ENCODE data around the gene FABP2. TPM values are rescaled to one million over a fixed set of nuclear protein-coding genes. Genes with fewer than 3 reads are reported as not detected.

FABP2 gene
- total RNA-seq, 1 experiment from 2014 or later, result not detected

GRCh38 chr4:119313237-119313636 is 8.7 kb downstream of the FABP2 start:
- H2AK5ac ChIP-seq (ENCODE audit: insufficient read length, low read length), result no peak overlapping the region
- no peak overlapping the region for H2BK15ac ChIP-seq (ENCODE audit: low read depth, low read length)
- no peak overlapping the region for H3K4ac ChIP-seq (ENCODE audit: low read depth, low read length)

More at GRCh38 chr4:119313237-119313636, 8.7 kb downstream of the FABP2 start:
- no peak overlapping the region for H3K18ac ChIP-seq (ENCODE audit: insufficient read length, low read depth, low read length)
- H3K79me1 ChIP-seq (ENCODE audit: insufficient read depth, low read depth, low read length, poor library complexity, severe bottlenecking), result no peaks in the 10 kb centered on the region
- H3K4me1 Mint-ChIP-seq, result peaks cover 8 to 9% of the 10 kb centered on the region in 2 experiments
- H3K4me1 ChIP-seq (ENCODE audit: insufficient read depth, low read length), result no peaks in the 10 kb centered on the region
- no peak for DNase-seq
- no peak overlapping the region for H3K27ac Mint-ChIP-seq
- no peak overlapping the region for H2BK20ac ChIP-seq (ENCODE audit: low read depth, low read length, poor library complexity, severe bottlenecking)
- H4K20me1 ChIP-seq (ENCODE audit: control insufficient read depth, insufficient read depth, insufficient read length), result no peaks in the 10 kb centered on the region
- H3K56ac ChIP-seq (ENCODE audit: insufficient read length, low read depth, low read length), result no peak overlapping the region
- H3K27me3 Mint-ChIP-seq (ENCODE audit: low read depth), result no peaks in the 10 kb centered on the region
- no peak overlapping the region for H3K23ac ChIP-seq (ENCODE audit: insufficient read length, low read depth, low read length)
- H4K5ac ChIP-seq (ENCODE audit: insufficient read length, low read depth, low read length), result no peak overlapping the region
- no peak overlapping the region for H2BK5ac ChIP-seq (ENCODE audit: insufficient read length, low read length)
- no peaks in the 10 kb centered on the region for H3K23me2 ChIP-seq (ENCODE audit: insufficient read length, low read depth, low read length, poor library complexity, severe bottlenecking)
- H3K9ac ChIP-seq (ENCODE audit: extremely low read depth, insufficient read length, low read length), result no peak overlapping the region
- no peaks in the 10 kb centered on the region for H3K9me3 Mint-ChIP-seq
- H4K8ac ChIP-seq (replicated peaks; ENCODE audit: insufficient read length, low read depth, low read length), result no peak overlapping the region
- H3K27ac ChIP-seq (ENCODE audit: insufficient read length, low read depth, low read length), result no peak overlapping the region
- no peak overlapping the region for H3K4me3 Mint-ChIP-seq
- H3T11ph ChIP-seq (ENCODE audit: low read length), result no peak overlapping the region
- H2BK12ac ChIP-seq (ENCODE audit: insufficient read length, low read depth, low read length), result no peak overlapping the region
- H2BK120ac ChIP-seq (ENCODE audit: low read depth, low read length, poor library complexity, severe bottlenecking), result no peak overlapping the region
- no peak overlapping the region for H3K14ac ChIP-seq (ENCODE audit: insufficient read depth, low read length)
- no peak overlapping the region for H2AFZ ChIP-seq (ENCODE audit: low read length)
- TF ChIP-seq, protein P1, sequence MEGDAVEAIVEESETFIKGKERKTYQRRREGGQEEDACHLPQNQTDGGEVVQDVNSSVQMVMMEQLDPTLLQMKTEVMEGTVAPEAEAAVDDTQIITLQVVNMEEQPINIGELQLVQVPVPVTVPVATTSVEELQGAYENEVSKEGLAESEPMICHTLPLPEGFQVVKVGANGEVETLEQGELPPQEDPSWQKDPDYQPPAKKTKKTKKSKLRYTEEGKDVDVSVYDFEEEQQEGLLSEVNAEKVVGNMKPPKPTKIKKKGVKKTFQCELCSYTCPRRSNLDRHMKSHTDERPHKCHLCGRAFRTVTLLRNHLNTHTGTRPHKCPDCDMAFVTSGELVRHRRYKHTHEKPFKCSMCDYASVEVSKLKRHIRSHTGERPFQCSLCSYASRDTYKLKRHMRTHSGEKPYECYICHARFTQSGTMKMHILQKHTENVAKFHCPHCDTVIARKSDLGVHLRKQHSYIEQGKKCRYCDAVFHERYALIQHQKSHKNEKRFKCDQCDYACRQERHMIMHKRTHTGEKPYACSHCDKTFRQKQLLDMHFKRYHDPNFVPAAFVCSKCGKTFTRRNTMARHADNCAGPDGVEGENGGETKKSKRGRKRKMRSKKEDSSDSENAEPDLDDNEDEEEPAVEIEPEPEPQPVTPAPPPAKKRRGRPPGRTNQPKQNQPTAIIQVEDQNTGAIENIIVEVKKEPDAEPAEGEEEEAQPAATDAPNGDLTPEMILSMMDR (conservative IDR thresholded peaks at IDR 0.05), result no peak
- H3K79me2 ChIP-seq (ENCODE audit: insufficient read depth, low read length), result no peaks in the 10 kb centered on the region
- H3K9me3 ChIP-seq (ENCODE audit: control insufficient read depth, low read depth, low read length), result no peaks in the 10 kb centered on the region
- H3K27me3 ChIP-seq (ENCODE audit: insufficient read depth, low read length), result no peaks in the 10 kb centered on the region
- H4K91ac ChIP-seq (ENCODE audit: insufficient read length, low read depth, low read length), result no peak overlapping the region
- H3K4me2 ChIP-seq (ENCODE audit: insufficient read depth, insufficient read length, low read length), result no peak overlapping the region
- no peaks in the 10 kb centered on the region for H3K36me3 Mint-ChIP-seq (ENCODE audit: insufficient read depth in 1 of 3, low read depth in 3 of 3)
